ENCODE results near the gene MGAT4B.

The MGAT4B gene

GRCh38 chr5:179825655-179826182 is 19.1 kb upstream of the MGAT4B start:
- no peak for DNase-seq

GRCh38 chr5:179824745-179825112 is 18.1 kb upstream of the MGAT4B start:
- no peak for DNase-seq

GRCh38 chr5:179823937-179824744 is 17.5 kb upstream of the MGAT4B start:
- DNase-seq: no peak

- DNase-seq: no peak
These were observed 15.9 kb upstream of the MGAT4B start for GRCh38 chr5:179822444-179822990.

GRCh38 chr5:179822059-179822432 is 15.4 kb upstream of the MGAT4B start:
- no peak for DNase-seq

GRCh38 chr5:179821298-179822058 is 14.8 kb upstream of the MGAT4B start:
- peak; percentile 68 for DNase-seq

GRCh38 chr5:179820483-179821297 is 14.0 kb upstream of the MGAT4B start, which contains the start of gene SQSTM1:
SQSTM1 (plus strand) TSS chr5:179820905; CDS start chr5:179820937, 32 bp downstream.
- DNase-seq: peak; percentile 31

GRCh38 chr5:179820127-179820482 is 13.4 kb upstream of the MGAT4B start:
- DNase-seq: no peak

- DNase-seq: peak; percentile 41
These were observed 12.8 kb upstream of the MGAT4B start for GRCh38 chr5:179819296-179820126.

- DNase-seq: peak; percentile 70
These were observed 12.2 kb upstream of the MGAT4B start for GRCh38 chr5:179818746-179819295.

- no peak for DNase-seq
These were observed 11.5 kb upstream of the MGAT4B start for GRCh38 chr5:179817890-179818745.

GRCh38 chr5:179817470-179817840 is 10.8 kb upstream of the MGAT4B start:
- DNase-seq: no peak

GRCh38 chr5:179816796-179817469 is 10.3 kb upstream of the MGAT4B start:
- no peak for DNase-seq

GRCh38 chr5:179816401-179816795 is 9.7 kb upstream of the MGAT4B start:
- no peak for DNase-seq

- no peak for DNase-seq
These were observed 9.0 kb upstream of the MGAT4B start for GRCh38 chr5:179815491-179816249.

GRCh38 chr5:179814090-179814489 is 7.4 kb upstream of the MGAT4B start:
- DNase-seq: no peak

GRCh38 chr5:179812997-179813607 is 6.4 kb upstream of the MGAT4B start:
- DNase-seq: no peak

- no peak for DNase-seq
These were observed 5.6 kb upstream of the MGAT4B start for GRCh38 chr5:179812135-179812825.

Data from NCI-H510A (cell line).